GM21737 (cell line): ENCODE results near the gene VTI1A.

Source experiments
- ATAC-seq: cut with Tn5 transposase; IDR thresholded peaks from one replicate; pipeline ENCODE4 v1.9.1; 2021; ENCODE audit warnings: mild to moderate bottlenecking, moderate library complexity; ENCODE audit not compliant: unreplicated experiment

Gene VTI1A

GRCh38 chr10:112799726-112800510 is 352.9 kb downstream of the VTI1A start:
- ATAC-seq, result no peak

- no peak for ATAC-seq
Measured at GRCh38 chr10:112801004-112801403, 354.0 kb downstream of the VTI1A start.

- no peak for ATAC-seq
Measured at GRCh38 chr10:112801748-112802147, 354.7 kb downstream of the VTI1A start.

GRCh38 chr10:112802411-112803022 is 355.5 kb downstream of the VTI1A start:
- no peak for ATAC-seq

- no peak for ATAC-seq
Measured at GRCh38 chr10:112803961-112804401, 357.0 kb downstream of the VTI1A start.

- no peak for ATAC-seq
Measured at GRCh38 chr10:112805254-112805590, 358.2 kb downstream of the VTI1A start.

- ATAC-seq, result no peak
Measured at GRCh38 chr10:112805701-112806100, 358.7 kb downstream of the VTI1A start.

GRCh38 chr10:112807013-112807412 is 360.0 kb downstream of the VTI1A start:
- ATAC-seq, result no peak

GRCh38 chr10:112809736-112810135 is 362.7 kb downstream of the VTI1A start:
- ATAC-seq, result no peak

- no peak for ATAC-seq
Measured at GRCh38 chr10:112810711-112811151, 363.7 kb downstream of the VTI1A start.

GRCh38 chr10:112811741-112812551 is 364.9 kb downstream of the VTI1A start:
- ATAC-seq, result no peak

- ATAC-seq, result no peak
Measured at GRCh38 chr10:112812586-112812985, 365.6 kb downstream of the VTI1A start.

GRCh38 chr10:112813866-112814591 is 367.0 kb downstream of the VTI1A start:
- no peak for ATAC-seq

GRCh38 chr10:112815269-112816032 is 368.4 kb downstream of the VTI1A start:
- no peak for ATAC-seq

GRCh38 chr10:112816033-112816430 is 369.0 kb downstream of the VTI1A start:
- ATAC-seq, result no peak

GRCh38 chr10:112816891-112817290 is 369.9 kb downstream of the VTI1A start:
- ATAC-seq, result no peak

- no peak for ATAC-seq
Measured at GRCh38 chr10:112817981-112818777, 371.2 kb downstream of the VTI1A start.

- ATAC-seq, result no peak
Measured at GRCh38 chr10:112819231-112819630, 372.2 kb downstream of the VTI1A start.

- no peak for ATAC-seq
Measured at GRCh38 chr10:112820320-112820719, 373.3 kb downstream of the VTI1A start.
